Measurements from ENCODE around the gene APOL4. TPM values are rescaled to one million over a fixed set of nuclear protein-coding genes. Genes with fewer than 3 reads are reported as not detected.

The APOL4 gene
- total and polyA plus RNA-seq, 2 donors (not counting 1 experiment from before 2014, with no cell fraction given) = 0.03 TPM; not detected in 1

DNA sequence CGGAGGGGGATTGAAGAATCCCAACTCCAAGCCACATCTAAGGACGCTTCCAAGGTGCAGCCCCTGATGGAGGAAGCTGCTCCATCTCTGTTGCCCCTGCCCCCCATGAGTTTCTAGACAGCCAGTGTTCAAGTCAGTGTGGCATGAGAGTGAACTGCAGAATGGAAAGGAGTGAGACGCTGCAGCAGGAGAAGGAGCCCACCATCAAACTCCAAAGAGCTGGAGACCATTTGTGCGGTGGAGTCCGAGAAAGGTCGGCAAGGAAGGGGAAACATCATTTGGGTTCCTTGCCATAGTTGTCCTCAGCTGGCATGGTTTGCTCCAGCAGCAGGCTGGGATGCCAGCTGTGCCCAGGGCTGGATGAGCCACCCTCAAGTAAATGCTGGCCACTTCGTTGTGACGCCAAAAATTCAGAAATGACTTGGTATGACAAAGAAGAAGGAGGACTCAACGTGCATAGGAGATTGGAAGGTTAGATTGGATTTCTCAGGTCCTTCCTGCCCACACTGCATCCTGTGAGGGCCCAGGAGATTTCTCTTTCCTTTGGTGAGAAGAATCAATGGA lies 21.4 kb upstream of the APOL4 start:
- WGBS (ENCODE audit: insufficient coverage) = 92% methylated on average over 8 of the region's 9 CpGs
- no peaks in the 10 kb centered on the region for H3K9me3 ChIP-seq (ENCODE audit: control extremely low read depth in 1 of 3, control insufficient read depth in 2 of 3, insufficient read depth in 1 of 3, low read length in 2 of 3)
- intact Hi-C loops (cut with micrococcal nuclease) = loop anchor here (5.0 kb wide), 1 partner anchor 76 kb away; no protein-coding TSS in a partner anchor
- H3K4me3 ChIP-seq (ENCODE audit: control extremely low read depth in 1 of 5, extremely low read depth in 1 of 5, insufficient read depth in 1 of 5, low read depth in 2 of 5, low read length in 4 of 5) = no peak overlapping the region
- Mint-ChIP-seq H3K4me3 (no peak overlapping the region), H3K4me1 (peaks cover 5% of the 10 kb centered on the region), H3K27me3 (peaks cover 18% of the 10 kb centered on the region), H3K27ac (no peak overlapping the region), H3K9me3 (ENCODE audit: insufficient read depth) (no peaks in the 10 kb centered on the region)
- H3K4me2 ChIP-seq (replicated peaks; ENCODE audit: low read depth, low read length, poor library complexity, severe bottlenecking) = no peak overlapping the region
- H3K9ac ChIP-seq (ENCODE audit: low read length) = no peak overlapping the region
- no peaks in the 10 kb centered on the region for H3K79me2 ChIP-seq (ENCODE audit: control insufficient read depth, insufficient read depth, low read length)
- no peak overlapping the region for H2AFZ ChIP-seq (ENCODE audit: insufficient read depth, low read depth, low read length, poor library complexity, severe bottlenecking)
- DNase-seq (no peak), ATAC-seq (ENCODE audit: low read depth) (no peak)
- POLR2A ChIA-PET = no interaction called here
- no peaks in the 10 kb centered on the region for H4K20me1 ChIP-seq (ENCODE audit: control insufficient read depth, insufficient read depth, low read length, poor library complexity, severe bottlenecking)
- CTCF ChIA-PET = interaction anchor here (0.6 to 1.4 kb wide), 2 partner anchors 16 to 173 kb away, joined by 3 to 4 read pairs; partner anchors contain the start of gene APOL2
- H3K36me3 ChIP-seq (replicated peaks in 1 of 2; ENCODE audit: control extremely low read depth in 1 of 2, control insufficient read depth in 1 of 2, extremely low read depth in 1 of 2, insufficient read depth in 2 of 2, low read length in 1 of 2) = peaks cover 3 to 14% of the 10 kb centered on the region in 2 experiments
- TF ChIP-seq EZH2 (IDR thresholded peaks at IDR 0.05; ENCODE audit: borderline replicate concordance, insufficient read depth, low read depth, low read length, poor library complexity, severe bottlenecking) = no peak
- TF ChIP-seq, protein P1, sequence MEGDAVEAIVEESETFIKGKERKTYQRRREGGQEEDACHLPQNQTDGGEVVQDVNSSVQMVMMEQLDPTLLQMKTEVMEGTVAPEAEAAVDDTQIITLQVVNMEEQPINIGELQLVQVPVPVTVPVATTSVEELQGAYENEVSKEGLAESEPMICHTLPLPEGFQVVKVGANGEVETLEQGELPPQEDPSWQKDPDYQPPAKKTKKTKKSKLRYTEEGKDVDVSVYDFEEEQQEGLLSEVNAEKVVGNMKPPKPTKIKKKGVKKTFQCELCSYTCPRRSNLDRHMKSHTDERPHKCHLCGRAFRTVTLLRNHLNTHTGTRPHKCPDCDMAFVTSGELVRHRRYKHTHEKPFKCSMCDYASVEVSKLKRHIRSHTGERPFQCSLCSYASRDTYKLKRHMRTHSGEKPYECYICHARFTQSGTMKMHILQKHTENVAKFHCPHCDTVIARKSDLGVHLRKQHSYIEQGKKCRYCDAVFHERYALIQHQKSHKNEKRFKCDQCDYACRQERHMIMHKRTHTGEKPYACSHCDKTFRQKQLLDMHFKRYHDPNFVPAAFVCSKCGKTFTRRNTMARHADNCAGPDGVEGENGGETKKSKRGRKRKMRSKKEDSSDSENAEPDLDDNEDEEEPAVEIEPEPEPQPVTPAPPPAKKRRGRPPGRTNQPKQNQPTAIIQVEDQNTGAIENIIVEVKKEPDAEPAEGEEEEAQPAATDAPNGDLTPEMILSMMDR (IDR thresholded peaks at IDR 0.05) = no peak
- H3K4me1 ChIP-seq (ENCODE audit: control insufficient read depth in 2 of 2, insufficient read depth in 2 of 2, low read length in 2 of 2) = no peaks in the 10 kb centered on the region
- peaks cover 0 to 4% (median 0%) of the 10 kb centered on the region in 4 experiments for H3K27me3 ChIP-seq (replicated peaks in 1 of 4; ENCODE audit: control extremely low read depth in 1 of 4, control insufficient read depth in 3 of 4, insufficient read depth in 4 of 4, low read length in 3 of 4)
- H3K27ac ChIP-seq (ENCODE audit: low read length in 2 of 2) = no peak overlapping the region
